Endodermal cell (in vitro differentiated cells): ENCODE results near the gene HSD17B12. TPM values are rescaled to one million over a fixed set of nuclear protein-coding genes. Genes with fewer than 3 reads are reported as not detected.

Experiments
- DNase-seq: peaks from one replicate; pipeline ENCODE4 v3.0.0-alpha.2; 2017
- H3K27ac ChIP-seq: 2 replicates; pipeline ENCODE4 v1.5.1; 2013; ENCODE audit warnings: mild to moderate bottlenecking, low read depth, low read length, moderate library complexity
- H3K27me3 ChIP-seq: 2 replicates; pipeline ENCODE4 v1.6.1; 2013; ENCODE audit warnings: mild to moderate bottlenecking, low read length, moderate library complexity; ENCODE audit not compliant: insufficient read depth, control insufficient read depth, poor library complexity, severe bottlenecking
- H3K36me3 ChIP-seq: 2 replicates; pipeline ENCODE4 v1.7.0; 2013; ENCODE audit warnings: mild to moderate bottlenecking, low read length, moderate library complexity; ENCODE audit not compliant: control insufficient read depth, insufficient read depth
- H3K4me1 ChIP-seq: one replicate; pipeline ENCODE4 v1.7.0; 2013; ENCODE audit warnings: low read length; ENCODE audit not compliant: control insufficient read depth, insufficient read depth
- H3K4me3 ChIP-seq: 2 replicates; pipeline ENCODE4 v1.5.1; 2013; ENCODE audit warnings: mild to moderate bottlenecking, low read length, moderate library complexity
- H3K9ac ChIP-seq: 2 replicates; pipeline ENCODE4 v1.6.1; 2013; ENCODE audit warnings: mild to moderate bottlenecking, low read length, moderate library complexity; ENCODE audit not compliant: poor library complexity, severe bottlenecking; ENCODE audit errors: extremely low read depth
- H3K9me3 ChIP-seq: 2 replicates; pipeline ENCODE4 v1.6.1; 2013; ENCODE audit warnings: mild to moderate bottlenecking, low read length, moderate library complexity; ENCODE audit not compliant: control insufficient read depth
- H3K27ac Mint-ChIP-seq: 2 replicates; pipeline ENCODE4 v1.8.0; 2020; ENCODE audit warnings: mixed read lengths
- H3K27me3 Mint-ChIP-seq: 2 replicates; pipeline ENCODE4 v1.8.0; 2021; ENCODE audit warnings: mild to moderate bottlenecking, mixed read lengths; ENCODE audit not compliant: insufficient read depth
- H3K36me3 Mint-ChIP-seq: 2 replicates; pipeline ENCODE4 v1.8.0; 2020; ENCODE audit warnings: low read depth, mixed read lengths
- H3K4me1 Mint-ChIP-seq: 2 replicates; pipeline ENCODE4 v1.8.0; 2020; ENCODE audit warnings: mixed read lengths
- H3K4me3 Mint-ChIP-seq: 2 replicates; pipeline ENCODE4 v1.8.0; 2020; ENCODE audit warnings: mild to moderate bottlenecking, moderate library complexity, mixed read lengths
- H3K9me3 Mint-ChIP-seq: 2 replicates; pipeline ENCODE4 v1.8.0; 2020; ENCODE audit warnings: mild to moderate bottlenecking, mixed read lengths
- CTCF ChIP-seq: fragments of 200-600 bp; sonication (generic); conservative IDR thresholded peaks from 2 replicates; pipeline ENCODE4 v1.5.0; 2021; ENCODE audit warnings: antibody characterized with exemption, mild to moderate bottlenecking
- WGBS, 2 experiments: methylation state at CpG; one replicate each; pipeline versions ENCODE4 v1.1.5 to v1.1.7; 2013; ENCODE audit warnings: missing lambda C conversion rate in 2 of 2, mixed read lengths in 1 of 2; ENCODE audit not compliant: insufficient coverage in 1 of 2, insufficient read length in 1 of 2; 5-methylcytosine and 5-hydroxymethylcytosine counted together
- total RNA-seq, 2 donors: library from RNA; stranded (reverse); fragmentation: NEBNext Ultra II Directional in 1 of 2; extraction: Animal tissue kit (Norgen Biotek cat#: 25700) in 1 of 2; gene quantifications; 2 replicates in 1 of 2; 3 replicates in 1 of 2; pipeline ENCODE4 v1.2.1, GENCODE V29; 2021

The HSD17B12 gene
- total RNA-seq, 2 donors from 2014 or later = 109 to 138 TPM

- Histone ChIP-seq H3K27ac (no peak overlapping the region), H3K4me1 (no peaks in the 10 kb centered on the region), H3K9ac (no peak overlapping the region), H3K27me3 (no peaks in the 10 kb centered on the region), H3K9me3 (peaks cover 42% of the 10 kb centered on the region), H3K4me3 (no peak overlapping the region), H3K36me3 (peaks cover 31% of the 10 kb centered on the region)
- no peak for DNase-seq
- Mint-ChIP-seq H3K36me3 (peaks cover 67% of the 10 kb centered on the region), H3K4me1 (no peaks in the 10 kb centered on the region), H3K27ac (no peak overlapping the region), H3K9me3 (peaks cover 29% of the 10 kb centered on the region), H3K27me3 (no peaks in the 10 kb centered on the region), H3K4me3 (no peak overlapping the region)
- 80 to 91% methylated on average over 1 to 3 of the region's 3 CpGs for WGBS, 2 experiments
- TF ChIP-seq CTCF = no peak
Measured at GRCh38 chr11:43786016-43786415, 105.5 kb downstream of the HSD17B12 start.

- H3K27me3 Mint-ChIP-seq = no peaks in the 10 kb centered on the region
- H3K4me1 ChIP-seq = no peaks in the 10 kb centered on the region
- no peak overlapping the region for H3K27ac ChIP-seq
- no peaks in the 10 kb centered on the region for H3K27me3 ChIP-seq
- no peak overlapping the region for H3K27ac Mint-ChIP-seq
- no peaks in the 10 kb centered on the region for H3K4me1 Mint-ChIP-seq
- peaks cover 25% of the 10 kb centered on the region for H3K9me3 ChIP-seq
- no peak overlapping the region for H3K4me3 Mint-ChIP-seq
- peaks cover 61% of the 10 kb centered on the region for H3K36me3 Mint-ChIP-seq
- peaks cover 29% of the 10 kb centered on the region for H3K36me3 ChIP-seq
- H3K9me3 Mint-ChIP-seq = peaks cover 20% of the 10 kb centered on the region
- no peak overlapping the region for H3K9ac ChIP-seq
- WGBS, 2 experiments = 96 to 100% methylated on average over 1 of the region's 1 CpG
- no peak for TF ChIP-seq CTCF
- no peak for DNase-seq
- H3K4me3 ChIP-seq = no peak overlapping the region
Measured at GRCh38 chr11:43787824-43788223, 107.3 kb downstream of the HSD17B12 start.

- Histone ChIP-seq H3K9me3 (peaks cover 21% of the 10 kb centered on the region), H3K27ac (no peak overlapping the region), H3K9ac (no peak overlapping the region), H3K4me3 (no peak overlapping the region), H3K36me3 (peaks cover 28% of the 10 kb centered on the region), H3K27me3 (no peaks in the 10 kb centered on the region), H3K4me1 (no peaks in the 10 kb centered on the region)
- no peak overlapping the region for H3K4me3 Mint-ChIP-seq
- H3K4me1 Mint-ChIP-seq = no peaks in the 10 kb centered on the region
- H3K9me3 Mint-ChIP-seq = peaks cover 16% of the 10 kb centered on the region
- H3K27me3 Mint-ChIP-seq = no peaks in the 10 kb centered on the region
- no peak for TF ChIP-seq CTCF
- no peak for DNase-seq
- H3K27ac Mint-ChIP-seq = no peak overlapping the region
- 84% methylated on average over 2 of the region's 3 CpGs; no CpG with 5 or more reads in 1 of the 2 experiments for WGBS, 2 experiments
- H3K36me3 Mint-ChIP-seq = peaks cover 57% of the 10 kb centered on the region
Measured at GRCh38 chr11:43788421-43788820, 107.9 kb downstream of the HSD17B12 start.
